SK-N-SH treated with all-trans-retinoic acid at 6 μM for 48 hours (cell line): ENCODE data around the gene TGFA.

Experiments used
- ATAC-seq: fragments of 200-7000 bp; cut with Tn5 transposase; 3 replicates; pipeline ENCODE4 v1.9.1; 2020; ENCODE audit warnings: mild to moderate bottlenecking, moderate library complexity
- ARNTL ChIP-seq: fragments of 450-650 bp; formaldehyde crosslinking; IDR thresholded peaks from 2 replicates; pipeline ENCODE4 v1.5.0; 2020; ENCODE audit warnings: low read depth, mild to moderate bottlenecking, moderate library complexity, borderline replicate concordance
- BACH2 ChIP-seq: fragments of 250-450 bp; sonication (Bioruptor Pico); IDR thresholded peaks from 2 replicates; pipeline ENCODE4 v1.9.0; 2021; ENCODE audit warnings: mild to moderate bottlenecking, borderline replicate concordance
- CSDC2 ChIP-seq: fragments of 250-450 bp; sonication (Bioruptor Pico); IDR thresholded peaks from 2 replicates; pipeline ENCODE4 v1.5.0; 2020; ENCODE audit warnings: mild to moderate bottlenecking, moderate library complexity
- CSRNP3 ChIP-seq: fragments of 250-450 bp; sonication (Bioruptor Pico); IDR thresholded peaks from 2 replicates; pipeline ENCODE4 v1.5.1; 2021; ENCODE audit warnings: mild to moderate bottlenecking, moderate library complexity
- ESRRG ChIP-seq: fragments of 250-450 bp; sonication (Bioruptor Pico); IDR thresholded peaks from 2 replicates; pipeline ENCODE4 v1.6.1; 2021; ENCODE audit warnings: mild to moderate bottlenecking
- GLIS3 ChIP-seq: fragments of 250-450 bp; sonication (Bioruptor Pico); IDR thresholded peaks from 2 replicates; pipeline ENCODE4 v1.5.0; 2020; ENCODE audit warnings: mild to moderate bottlenecking, moderate library complexity
- ISL1 ChIP-seq: fragments of 250-450 bp; sonication (Bioruptor Pico); IDR thresholded peaks from 2 replicates; pipeline ENCODE4 v2.1.2; 2022; ENCODE audit warnings: mild to moderate bottlenecking, moderate library complexity
- OSR1 ChIP-seq: fragments of 250-450 bp; sonication (Bioruptor Pico); IDR thresholded peaks from 2 replicates; pipeline ENCODE4 v1.8.0; 2022; ENCODE audit warnings: moderate library complexity, mild to moderate bottlenecking, inconsistent platforms
- PATZ1 ChIP-seq: fragments of 250-450 bp; sonication (Bioruptor Pico); IDR thresholded peaks from 2 replicates; pipeline ENCODE4 v1.8.0; 2020; ENCODE audit warnings: mild to moderate bottlenecking, moderate library complexity, borderline replicate concordance
- RARB ChIP-seq: fragments of 250-450 bp; sonication (Bioruptor Pico); IDR thresholded peaks from 2 replicates; pipeline ENCODE4 v1.8.0; 2021; ENCODE audit warnings: mild to moderate bottlenecking, moderate library complexity
- SNAI2 ChIP-seq: fragments of 250-450 bp; sonication (Bioruptor Pico); IDR thresholded peaks from 2 replicates; pipeline ENCODE4 v1.5.0; 2020; ENCODE audit warnings: mild to moderate bottlenecking, moderate library complexity
- TCF4 ChIP-seq: fragments of 250-450 bp; sonication (Bioruptor Pico); IDR thresholded peaks from 2 replicates; pipeline ENCODE4 v1.8.0; 2021; ENCODE audit warnings: mild to moderate bottlenecking, moderate library complexity, borderline replicate concordance
- TOX ChIP-seq: fragments of 250-450 bp; sonication (Bioruptor Pico); IDR thresholded peaks from 2 replicates; pipeline ENCODE4 v1.8.0; 2021; ENCODE audit warnings: mild to moderate bottlenecking, moderate library complexity, borderline replicate concordance
- TSHZ2 ChIP-seq: fragments of 250-450 bp; sonication (Bioruptor Pico); IDR thresholded peaks from 2 replicates; pipeline ENCODE4 v1.5.0; 2020; ENCODE audit warnings: mild to moderate bottlenecking, moderate library complexity
- ZC3H10 ChIP-seq: fragments of 250-450 bp; sonication (Bioruptor Pico); IDR thresholded peaks from 2 replicates; pipeline ENCODE4 v1.5.1; 2021; ENCODE audit warnings: mild to moderate bottlenecking, moderate library complexity
- ZFP3 ChIP-seq: fragments of 250-450 bp; sonication (Bioruptor Pico); IDR thresholded peaks from 2 replicates; pipeline ENCODE4 v1.5.0; 2020; ENCODE audit warnings: mild to moderate bottlenecking, moderate library complexity
- ZFP30 ChIP-seq: fragments of 450-650 bp; formaldehyde crosslinking; IDR thresholded peaks from 2 replicates; pipeline ENCODE4 v1.5.0; 2022; ENCODE audit warnings: mild to moderate bottlenecking, moderate library complexity
- ZNF565 ChIP-seq: fragments of 450-650 bp; formaldehyde crosslinking; conservative IDR thresholded peaks from 2 replicates; pipeline ENCODE4 v1.5.0; 2020; ENCODE audit warnings: low read depth, mild to moderate bottlenecking, moderate library complexity
- ZNF70 ChIP-seq: fragments of 450-650 bp; formaldehyde crosslinking; IDR thresholded peaks from 2 replicates; pipeline ENCODE4 v1.5.0; 2020; ENCODE audit warnings: mild to moderate bottlenecking, moderate library complexity
- ZNF8 ChIP-seq: fragments of 450-650 bp; formaldehyde crosslinking; IDR thresholded peaks from 2 replicates; pipeline ENCODE4 v1.5.0; 2020; ENCODE audit warnings: mild to moderate bottlenecking, moderate library complexity

The TGFA gene

GRCh38 chr2:70561893-70562292 lies 8.3 kb upstream of the TGFA start:
- no peak for ATAC-seq
- TF ChIP-seq PATZ1: no peak
- TF ChIP-seq ZC3H10 (CRISPR knock-in tag): no peak
- no peak for TF ChIP-seq SNAI2 (CRISPR knock-in tag)
- no peak for TF ChIP-seq ZNF70
- TF ChIP-seq ZNF565 (CRISPR knock-in tag): no peak
- TF ChIP-seq ESRRG (CRISPR knock-in tag): no peak
- no peak for TF ChIP-seq TOX (CRISPR knock-in tag)
- TF ChIP-seq RARB (CRISPR knock-in tag): no peak
- TF ChIP-seq ISL1: no peak
- TF ChIP-seq BACH2 (CRISPR knock-in tag): no peak
- TF ChIP-seq TSHZ2 (CRISPR knock-in tag): no peak
- no peak for TF ChIP-seq ZNF8 (CRISPR knock-in tag)

- no peak for ATAC-seq
- no peak for TF ChIP-seq CSDC2 (CRISPR knock-in tag)
- TF ChIP-seq TCF4 (CRISPR knock-in tag): no peak
- no peak for TF ChIP-seq ARNTL (CRISPR knock-in tag)
- TF ChIP-seq ISL1: no peak
- TF ChIP-seq ZFP3 (CRISPR knock-in tag): no peak
- TF ChIP-seq ZNF565 (CRISPR knock-in tag): no peak
- TF ChIP-seq TSHZ2 (CRISPR knock-in tag): no peak
- TF ChIP-seq PATZ1: no peak
- TF ChIP-seq CSRNP3 (CRISPR knock-in tag): no peak
- TF ChIP-seq GLIS3 (CRISPR knock-in tag): no peak
- TF ChIP-seq OSR1 (CRISPR knock-in tag): no peak
These were observed 6.8 kb upstream of the TGFA start for GRCh38 chr2:70560442-70560841.

- TF ChIP-seq OSR1 (CRISPR knock-in tag): no peak
- no peak for TF ChIP-seq ZFP30 (CRISPR knock-in tag)
- TF ChIP-seq BACH2 (CRISPR knock-in tag): no peak
- TF ChIP-seq ISL1: no peak
- no peak for TF ChIP-seq CSDC2 (CRISPR knock-in tag)
- no peak for ATAC-seq
These were observed 6.4 kb upstream of the TGFA start for GRCh38 chr2:70560040-70560439.
